ENCODE results near the gene RAB18.
"Not testable (repeated sequence)": the region's sequence is repeated elsewhere in the genome, so short reads cannot be mapped to it uniquely, and the experiment has no call there.

DNA sequence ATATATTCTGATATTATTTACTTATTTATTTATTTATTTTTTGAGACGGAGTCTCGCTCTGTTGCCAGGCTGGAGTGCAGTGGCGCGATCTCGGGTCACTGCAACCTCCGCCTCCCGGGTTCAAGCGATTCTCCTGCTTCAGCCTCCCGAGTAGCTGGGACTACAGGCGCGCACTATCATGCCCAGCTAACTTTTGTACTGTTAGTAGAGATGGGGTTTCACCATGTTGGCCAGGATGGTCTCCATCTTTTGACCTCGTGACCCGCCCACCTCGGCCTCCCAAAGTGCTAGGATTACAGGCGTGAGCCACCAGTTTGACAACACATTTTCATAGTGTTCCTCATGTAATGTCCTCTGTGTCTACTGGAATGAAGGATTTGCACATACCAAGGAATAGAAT is 1.4 kb downstream of the RAB18 start:
- TF ChIP-seq YY1 (IDR thresholded peaks at IDR 0.05; ENCODE audit: insufficient read depth, insufficient read length); SUZ12 (IDR thresholded peaks at IDR 0.05; ENCODE audit: extremely low read depth, insufficient read depth, insufficient read length): not testable (repeated sequence)

All from NT2/D1 (cell line).